Mucosa of descending colon (tissue), 3 donors: ENCODE data around the gene UPK2. TPM values are rescaled to one million over a fixed set of nuclear protein-coding genes. Genes with fewer than 3 reads are reported as not detected.
"Not testable (repeated sequence)": the region's sequence is repeated elsewhere in the genome, so short reads cannot be mapped to it uniquely, and the experiment has no call there.

Source experiments
- ATAC-seq: fragments of 200-7000 bp; cut with Tn5 transposase; one replicate; pipeline ENCODE4 v1.9.1; 2020; ENCODE audit warnings: mild to moderate bottlenecking, moderate library complexity
- DNase-seq, 3 donors: peaks; one replicate each; pipeline ENCODE4 v3.0.0-alpha.2; 2020
- H3K36me3 ChIP-seq: fragments of 200-600 bp; one replicate; pipeline ENCODE4 v1.8.0; 2021; ENCODE audit warnings: low read depth, mild to moderate bottlenecking
- H3K4me1 ChIP-seq: fragments of 200-600 bp; one replicate; pipeline ENCODE4 v1.8.0; 2021; ENCODE audit warnings: low read depth, mild to moderate bottlenecking
- H3K4me3 ChIP-seq: fragments of 200-600 bp; one replicate; pipeline ENCODE4 v1.8.0; 2021; ENCODE audit warnings: mild to moderate bottlenecking
- H3K9me3 ChIP-seq: fragments of 200-600 bp; one replicate; pipeline ENCODE4 v1.8.0; 2021; ENCODE audit warnings: mild to moderate bottlenecking
- intact Hi-C, 2 donors: fragments of 100-400 bp; cut with DNase I in 1 of 2; cut with micrococcal nuclease in 1 of 2; formaldehyde crosslinking; loops; one replicate each; pipeline versions ENCODE4 v1.11.0 to v1.11.1; 2022; cut with DNase I, micrococcal nuclease
- total RNA-seq, 3 donors: library from RNA; stranded (reverse); fragmentation: NEBNext Ultra II Directional in 2 of 3; extraction: Animal tissue kit (Norgen Biotek cat#: 25700) in 2 of 3; gene quantifications; one replicate each; pipeline versions ENCODE4 v1.2.1 to v1.2.4, GENCODE V29; 2021 to 2023
- TF ChIP-seq, protein P1 (sequence below): fragments of 200-600 bp; IDR thresholded peaks from one replicate; pipeline ENCODE4 v1.8.0; 2022; ENCODE audit warnings: antibody characterized with exemption, mild to moderate bottlenecking
- donor health status: DM: no; HTN: no; CAD: no; lungs with moderate emphysema.
- donor health status: DM: no; HTN: no; CAD: no.
- donor health status: DM: no; HTN: yes; CAD: no.

UPK2 gene
- total RNA-seq, 3 donors from 2014 or later = not detected

DNA sequence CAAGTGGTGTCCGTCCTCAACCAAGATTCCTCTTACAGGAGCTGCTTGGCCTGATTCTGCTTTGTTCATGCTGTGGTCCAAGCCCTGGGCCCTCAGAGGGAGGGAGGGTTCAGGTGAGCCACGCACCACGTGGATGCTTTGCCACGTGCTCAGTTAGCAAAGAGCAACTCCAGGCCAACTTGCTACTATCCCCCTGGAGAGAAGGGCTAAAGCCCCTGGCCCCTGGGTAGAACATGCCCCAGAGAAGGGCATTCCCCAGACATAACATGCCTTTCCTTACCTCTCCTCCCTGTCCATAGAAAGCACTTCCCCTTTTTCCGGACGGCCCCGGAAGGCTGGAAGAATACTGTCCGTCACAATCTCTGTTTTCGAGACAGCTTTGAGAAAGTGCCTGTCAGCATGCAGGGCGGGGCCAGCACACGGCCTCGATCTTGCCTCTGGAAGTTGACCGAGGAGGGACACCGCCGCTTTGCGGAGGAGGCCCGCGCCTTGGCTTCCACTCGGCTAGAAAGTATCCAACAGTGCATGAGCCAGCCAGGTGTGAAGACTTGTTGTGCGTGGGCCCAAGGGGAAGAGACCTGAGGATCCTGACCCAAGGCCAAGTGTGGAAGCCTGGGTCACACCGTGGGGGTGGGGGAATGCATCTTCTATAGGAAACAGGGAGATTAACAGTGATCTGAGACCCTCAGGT lies 24.2 kb downstream of the UPK2 start:
- TF ChIP-seq, protein P1, sequence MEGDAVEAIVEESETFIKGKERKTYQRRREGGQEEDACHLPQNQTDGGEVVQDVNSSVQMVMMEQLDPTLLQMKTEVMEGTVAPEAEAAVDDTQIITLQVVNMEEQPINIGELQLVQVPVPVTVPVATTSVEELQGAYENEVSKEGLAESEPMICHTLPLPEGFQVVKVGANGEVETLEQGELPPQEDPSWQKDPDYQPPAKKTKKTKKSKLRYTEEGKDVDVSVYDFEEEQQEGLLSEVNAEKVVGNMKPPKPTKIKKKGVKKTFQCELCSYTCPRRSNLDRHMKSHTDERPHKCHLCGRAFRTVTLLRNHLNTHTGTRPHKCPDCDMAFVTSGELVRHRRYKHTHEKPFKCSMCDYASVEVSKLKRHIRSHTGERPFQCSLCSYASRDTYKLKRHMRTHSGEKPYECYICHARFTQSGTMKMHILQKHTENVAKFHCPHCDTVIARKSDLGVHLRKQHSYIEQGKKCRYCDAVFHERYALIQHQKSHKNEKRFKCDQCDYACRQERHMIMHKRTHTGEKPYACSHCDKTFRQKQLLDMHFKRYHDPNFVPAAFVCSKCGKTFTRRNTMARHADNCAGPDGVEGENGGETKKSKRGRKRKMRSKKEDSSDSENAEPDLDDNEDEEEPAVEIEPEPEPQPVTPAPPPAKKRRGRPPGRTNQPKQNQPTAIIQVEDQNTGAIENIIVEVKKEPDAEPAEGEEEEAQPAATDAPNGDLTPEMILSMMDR = no peak
- DNase-seq (peak in 2 of 3 donors; percentile 23 to 58), ATAC-seq (peak; percentile 71)
- Histone ChIP-seq H3K36me3 (no peaks in the 10 kb centered on the region), H3K9me3 (no peaks in the 10 kb centered on the region), H3K4me1 (no peaks in the 10 kb centered on the region), H3K4me3 (no peak overlapping the region)
- intact Hi-C loops = no loop called here

DNA sequence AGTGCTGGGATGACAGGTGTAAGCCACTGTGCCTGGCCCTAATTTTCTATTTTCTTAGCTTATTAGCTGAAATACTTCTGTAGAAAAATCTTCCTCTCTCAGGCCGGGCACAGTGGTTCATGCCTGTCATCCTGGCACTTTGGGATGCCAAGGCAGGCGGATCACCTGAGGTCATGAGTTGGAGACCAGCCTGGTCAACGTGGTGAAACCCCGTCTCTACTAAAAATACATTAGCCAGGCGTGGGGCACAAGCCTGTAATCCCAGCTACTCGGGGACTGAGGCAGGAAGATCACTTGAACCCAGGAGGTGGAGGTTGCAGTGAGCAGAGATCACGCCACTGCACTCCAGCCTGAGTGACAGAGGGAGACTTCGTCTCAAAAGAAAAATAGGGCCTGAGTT lies 28.2 kb downstream of the UPK2 start:
- H3K36me3 ChIP-seq, intact Hi-C loops, DNase-seq, H3K4me3 ChIP-seq, H3K4me1 ChIP-seq, H3K9me3 ChIP-seq, ATAC-seq: not testable (repeated sequence)

DNA sequence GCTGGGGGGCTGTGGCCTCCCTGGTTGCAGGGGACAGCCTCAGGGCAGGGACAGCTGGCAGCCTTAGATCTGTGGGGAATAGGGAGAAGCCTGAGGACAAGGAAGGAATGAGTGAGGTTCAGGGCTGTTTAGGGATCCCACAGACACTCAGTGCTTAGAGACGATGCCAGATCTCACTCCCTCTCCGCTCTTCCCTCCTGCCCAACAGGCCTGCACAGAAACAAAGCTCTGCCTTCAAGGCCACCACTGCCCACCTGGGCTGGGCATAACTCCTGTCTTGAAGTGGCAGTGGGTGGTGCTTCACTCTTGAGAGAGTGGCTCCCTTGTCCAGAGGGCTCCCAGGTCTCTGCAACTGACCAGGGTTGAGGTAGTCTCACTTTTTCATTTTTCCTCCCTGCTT lies 28.7 kb downstream of the UPK2 start:
- ATAC-seq (no peak), DNase-seq (no peak)
- Histone ChIP-seq H3K4me1 (no peaks in the 10 kb centered on the region), H3K36me3 (no peaks in the 10 kb centered on the region), H3K4me3 (no peak overlapping the region), H3K9me3 (no peaks in the 10 kb centered on the region)
- intact Hi-C loops = no loop called here
- TF ChIP-seq, protein P1 = no peak

DNA sequence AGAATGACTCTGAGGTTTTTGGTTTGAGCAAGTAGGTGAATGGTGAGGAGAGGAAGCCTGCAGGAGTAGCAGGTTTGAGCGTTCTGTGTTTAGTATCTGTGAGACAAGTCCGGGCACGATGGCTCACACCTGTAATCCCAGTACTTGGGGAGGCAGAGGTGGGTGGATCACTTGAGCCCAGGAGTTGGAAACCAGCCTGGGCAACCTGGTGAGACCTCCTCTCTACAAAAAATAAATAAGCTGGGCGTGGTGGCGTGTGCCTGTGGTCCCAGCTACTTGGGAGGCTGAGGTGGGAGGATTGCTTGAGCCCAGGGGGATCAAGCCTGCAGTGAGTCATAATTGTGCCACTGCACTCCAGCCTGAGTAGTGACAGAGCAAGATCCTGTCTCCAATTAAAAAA lies 32.2 kb downstream of the UPK2 start:
- intact Hi-C loops = no loop called here
- TF ChIP-seq, protein P1 = no peak
- Histone ChIP-seq H3K9me3 (no peaks in the 10 kb centered on the region), H3K36me3 (no peaks in the 10 kb centered on the region), H3K4me3 (no peak overlapping the region), H3K4me1 (no peaks in the 10 kb centered on the region)
- no peak for ATAC-seq
- DNase-seq = no peak

DNA sequence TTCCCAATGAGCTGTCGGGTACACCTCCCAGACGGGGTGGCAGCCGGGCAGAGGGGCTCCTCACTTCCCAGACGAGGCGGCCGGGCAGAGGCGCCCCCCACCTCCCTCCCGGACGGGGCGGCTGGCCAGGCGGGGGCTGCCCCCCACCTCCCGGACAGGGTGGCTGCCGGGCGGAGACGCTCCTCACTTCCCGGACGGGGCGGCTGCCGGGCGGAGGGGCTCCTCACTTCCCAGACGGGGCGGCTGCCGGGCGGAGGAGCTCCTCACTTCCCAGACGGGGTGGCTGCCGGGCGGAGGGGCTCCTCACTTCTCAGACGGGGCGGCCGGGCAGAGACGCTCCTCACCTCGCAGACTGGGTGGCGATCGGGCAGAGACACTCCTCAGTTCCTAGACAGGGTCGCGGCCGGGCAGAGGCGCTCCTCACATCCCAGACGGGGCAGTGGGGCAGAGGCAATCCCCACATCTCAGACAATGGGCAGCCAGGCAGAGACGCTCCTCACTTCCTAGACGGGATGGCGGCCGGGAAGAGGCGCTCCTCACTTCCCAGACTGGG lies 35.5 kb downstream of the UPK2 start:
- ATAC-seq, H3K9me3 ChIP-seq, H3K4me1 ChIP-seq, intact Hi-C loops, DNase-seq, H3K4me3 ChIP-seq, H3K36me3 ChIP-seq: not testable (repeated sequence)

DNA sequence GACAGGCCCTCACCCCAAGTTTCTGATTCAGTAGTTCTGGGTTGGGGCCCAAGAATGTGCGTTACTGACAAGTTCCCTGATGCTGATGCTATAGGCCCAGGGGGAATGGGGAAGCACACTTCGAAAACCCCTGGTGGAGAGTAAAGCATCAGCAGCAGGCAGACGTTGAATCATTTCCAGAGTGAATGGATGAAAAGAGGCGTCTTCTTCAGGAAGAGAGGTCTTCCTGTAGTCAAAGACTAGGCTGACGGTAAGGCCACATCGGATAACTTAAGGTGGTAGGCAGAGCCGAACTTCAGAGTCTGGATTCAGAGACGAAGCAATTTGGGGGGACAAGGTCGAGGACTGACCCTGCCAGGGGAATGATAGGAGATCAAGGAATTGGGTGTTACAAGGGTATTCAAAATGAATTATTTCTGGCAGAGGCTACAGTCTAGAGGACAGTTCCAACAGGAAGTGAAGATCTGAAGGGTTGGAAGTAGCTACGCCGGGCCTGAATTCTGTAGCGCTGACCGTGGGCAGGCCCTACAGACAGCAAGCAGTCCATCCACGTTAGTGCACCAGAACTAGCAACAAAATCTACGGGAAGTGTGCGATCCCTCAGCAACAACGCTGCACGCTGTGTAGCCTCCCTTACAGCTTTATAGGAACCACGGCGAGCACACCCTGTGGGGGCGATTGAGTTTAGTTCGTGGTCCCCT lies 41.0 kb downstream of the UPK2 start:
- ATAC-seq (peak; percentile 26), DNase-seq (no peak)
- Histone ChIP-seq H3K4me3 (peak overlapping the region; percentile 78), H3K4me1 (peaks cover 5% of the 10 kb centered on the region), H3K36me3 (no peaks in the 10 kb centered on the region), H3K9me3 (no peaks in the 10 kb centered on the region)
- TF ChIP-seq, protein P1 = no peak
- intact Hi-C loops = no loop called here
